ENCODE measurements around the gene FARP1.

FARP1 gene

GRCh38 chr13:98150832-98151479 is 8.1 kb downstream of the FARP1 start:
- no peaks in the 10 kb centered on the region for H3K4me1 Mint-ChIP-seq (ENCODE audit: low read depth)
- DNase-seq: no peak
- peaks cover 62% of the 10 kb centered on the region for H3K27me3 Mint-ChIP-seq
- H3K4me3 Mint-ChIP-seq: no peak overlapping the region
- no peaks in the 10 kb centered on the region for H3K9me3 Mint-ChIP-seq
- H3K27ac Mint-ChIP-seq: no peak overlapping the region
- H3K36me3 Mint-ChIP-seq (ENCODE audit: low read depth): no peaks in the 10 kb centered on the region

GRCh38 chr13:98155475-98156109 is 12.7 kb downstream of the FARP1 start:
- no peak for DNase-seq
- Mint-ChIP-seq H3K36me3 (ENCODE audit: low read depth) (no peaks in the 10 kb centered on the region), H3K27me3 (peaks cover 40% of the 10 kb centered on the region), H3K4me3 (no peak overlapping the region), H3K9me3 (no peaks in the 10 kb centered on the region), H3K27ac (no peak overlapping the region), H3K4me1 (ENCODE audit: low read depth) (no peaks in the 10 kb centered on the region)

GRCh38 chr13:98156259-98156658 is 13.4 kb downstream of the FARP1 start:
- H3K27me3 Mint-ChIP-seq: peaks cover 34% of the 10 kb centered on the region
- DNase-seq: no peak

GRCh38 chr13:98157188-98157587 is 14.3 kb downstream of the FARP1 start:
- Mint-ChIP-seq H3K36me3 (ENCODE audit: low read depth) (no peaks in the 10 kb centered on the region), H3K27me3 (peaks cover 27% of the 10 kb centered on the region), H3K4me1 (ENCODE audit: low read depth) (no peaks in the 10 kb centered on the region), H3K9me3 (no peaks in the 10 kb centered on the region), H3K4me3 (no peak overlapping the region), H3K27ac (no peak overlapping the region)
- no peak for DNase-seq

More at GRCh38 chr13:98156259-98156658, 13.4 kb downstream of the FARP1 start:
- Mint-ChIP-seq H3K36me3 (ENCODE audit: low read depth) (no peaks in the 10 kb centered on the region), H3K27ac (no peak overlapping the region), H3K9me3 (no peaks in the 10 kb centered on the region), H3K4me3 (no peak overlapping the region), H3K4me1 (ENCODE audit: low read depth) (no peaks in the 10 kb centered on the region)

- H3K4me3 Mint-ChIP-seq: no peak overlapping the region
- DNase-seq: no peak
- H3K9me3 Mint-ChIP-seq: no peaks in the 10 kb centered on the region
- no peaks in the 10 kb centered on the region for H3K4me1 Mint-ChIP-seq (ENCODE audit: low read depth)
- H3K27me3 Mint-ChIP-seq: peaks cover 24% of the 10 kb centered on the region
- no peaks in the 10 kb centered on the region for H3K36me3 Mint-ChIP-seq (ENCODE audit: low read depth)
- H3K27ac Mint-ChIP-seq: no peak overlapping the region
These were observed 14.7 kb downstream of the FARP1 start for GRCh38 chr13:98157609-98158008.

- H3K4me3 Mint-ChIP-seq: no peak overlapping the region
These were observed 15.4 kb downstream of the FARP1 start for GRCh38 chr13:98158172-98158899.

GRCh38 chr13:98162935-98163334 is 20.0 kb downstream of the FARP1 start:
- Mint-ChIP-seq H3K4me3 (no peak overlapping the region), H3K27ac (no peak overlapping the region), H3K36me3 (ENCODE audit: low read depth) (no peaks in the 10 kb centered on the region), H3K4me1 (ENCODE audit: low read depth) (no peaks in the 10 kb centered on the region), H3K9me3 (no peaks in the 10 kb centered on the region), H3K27me3 (peaks cover 6% of the 10 kb centered on the region)
- DNase-seq: no peak

More at GRCh38 chr13:98158172-98158899, 15.4 kb downstream of the FARP1 start:
- Mint-ChIP-seq H3K27ac (no peak overlapping the region), H3K27me3 (peaks cover 19% of the 10 kb centered on the region), H3K4me1 (ENCODE audit: low read depth) (no peaks in the 10 kb centered on the region), H3K9me3 (no peaks in the 10 kb centered on the region), H3K36me3 (ENCODE audit: low read depth) (no peaks in the 10 kb centered on the region)
- DNase-seq: no peak

- no peak overlapping the region for H3K4me3 Mint-ChIP-seq
- no peak for DNase-seq
- no peaks in the 10 kb centered on the region for H3K36me3 Mint-ChIP-seq (ENCODE audit: low read depth)
- H3K27ac Mint-ChIP-seq: no peak overlapping the region
- H3K9me3 Mint-ChIP-seq: no peaks in the 10 kb centered on the region
- peaks cover 34% of the 10 kb centered on the region for H3K27me3 Mint-ChIP-seq
- H3K4me1 Mint-ChIP-seq (ENCODE audit: low read depth): no peaks in the 10 kb centered on the region
These were observed 26.4 kb downstream of the FARP1 start for GRCh38 chr13:98169331-98169730.

- no peak for DNase-seq
- H3K4me1 Mint-ChIP-seq (ENCODE audit: low read depth): no peaks in the 10 kb centered on the region
- H3K27ac Mint-ChIP-seq: no peak overlapping the region
- H3K4me3 Mint-ChIP-seq: no peak overlapping the region
- H3K27me3 Mint-ChIP-seq: peaks cover 34% of the 10 kb centered on the region
- H3K9me3 Mint-ChIP-seq: no peaks in the 10 kb centered on the region
- no peaks in the 10 kb centered on the region for H3K36me3 Mint-ChIP-seq (ENCODE audit: low read depth)
These were observed 29.2 kb downstream of the FARP1 start for GRCh38 chr13:98171900-98172589.

- Mint-ChIP-seq H3K27ac (no peak overlapping the region), H3K36me3 (ENCODE audit: low read depth) (no peaks in the 10 kb centered on the region), H3K27me3 (peaks cover 34% of the 10 kb centered on the region), H3K4me3 (no peak overlapping the region), H3K4me1 (ENCODE audit: low read depth) (no peaks in the 10 kb centered on the region), H3K9me3 (no peaks in the 10 kb centered on the region)
- DNase-seq: no peak
These were observed 29.9 kb downstream of the FARP1 start for GRCh38 chr13:98172590-98173422.

- no peak overlapping the region for H3K27ac Mint-ChIP-seq
These were observed 30.7 kb downstream of the FARP1 start for GRCh38 chr13:98173431-98174152.

GRCh38 chr13:98174307-98174706 is 31.4 kb downstream of the FARP1 start:
- no peak overlapping the region for H3K27ac Mint-ChIP-seq
- no peaks in the 10 kb centered on the region for H3K9me3 Mint-ChIP-seq
- no peaks in the 10 kb centered on the region for H3K36me3 Mint-ChIP-seq (ENCODE audit: low read depth)
- DNase-seq: no peak
- peaks cover 27% of the 10 kb centered on the region for H3K27me3 Mint-ChIP-seq
- H3K4me3 Mint-ChIP-seq: no peak overlapping the region
- no peaks in the 10 kb centered on the region for H3K4me1 Mint-ChIP-seq (ENCODE audit: low read depth)

More at GRCh38 chr13:98173431-98174152, 30.7 kb downstream of the FARP1 start:
- no peak for DNase-seq
- peaks cover 29% of the 10 kb centered on the region for H3K27me3 Mint-ChIP-seq
- H3K36me3 Mint-ChIP-seq (ENCODE audit: low read depth): no peaks in the 10 kb centered on the region
- no peaks in the 10 kb centered on the region for H3K4me1 Mint-ChIP-seq (ENCODE audit: low read depth)
- H3K4me3 Mint-ChIP-seq: no peak overlapping the region
- H3K9me3 Mint-ChIP-seq: no peaks in the 10 kb centered on the region

GRCh38 chr13:98175043-98175442 is 32.1 kb downstream of the FARP1 start:
- H3K36me3 Mint-ChIP-seq (ENCODE audit: low read depth): no peaks in the 10 kb centered on the region
- DNase-seq: no peak
- no peak overlapping the region for H3K4me3 Mint-ChIP-seq
- H3K27ac Mint-ChIP-seq: no peak overlapping the region
- H3K9me3 Mint-ChIP-seq: no peaks in the 10 kb centered on the region
- H3K27me3 Mint-ChIP-seq: peaks cover 27% of the 10 kb centered on the region
- no peaks in the 10 kb centered on the region for H3K4me1 Mint-ChIP-seq (ENCODE audit: low read depth)
